ENCODE results near the gene FAM53A.

FAM53A gene

DNA sequence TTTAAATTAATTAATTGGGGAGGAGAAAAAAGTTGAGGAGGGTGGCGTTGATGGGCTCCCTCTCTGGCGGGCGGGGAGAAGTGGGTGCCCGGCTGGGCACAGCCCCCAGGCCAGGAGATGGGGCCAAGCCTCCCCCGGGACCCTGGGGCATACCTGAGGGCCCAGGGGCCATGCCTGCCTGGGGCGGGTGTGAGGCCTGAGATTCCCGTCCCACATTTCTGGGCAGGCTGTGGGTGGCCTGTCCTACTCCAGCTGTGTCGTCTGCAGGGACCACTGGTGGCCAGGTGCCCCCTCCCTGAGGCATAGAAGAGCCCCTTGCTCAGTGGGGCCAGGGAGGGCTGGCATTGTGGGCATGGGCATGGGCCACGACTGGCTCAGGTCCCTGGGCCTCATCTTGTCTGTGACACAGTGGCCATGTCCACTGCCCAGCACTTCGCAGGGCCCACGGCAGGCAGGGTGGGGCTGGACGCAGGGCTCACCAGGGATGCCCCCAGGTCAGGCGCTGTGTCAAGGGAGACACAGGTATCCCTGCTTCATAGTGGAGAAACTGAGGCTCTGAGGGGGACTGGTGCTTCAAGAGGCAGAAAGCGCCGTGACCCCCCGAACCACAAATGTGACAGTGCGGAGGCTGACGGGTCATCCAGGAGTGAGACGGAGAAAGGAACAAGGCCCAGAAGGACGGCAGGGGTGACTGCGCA is 60.1 kb downstream of the FAM53A start:
- TF ChIP-seq, protein P1, sequence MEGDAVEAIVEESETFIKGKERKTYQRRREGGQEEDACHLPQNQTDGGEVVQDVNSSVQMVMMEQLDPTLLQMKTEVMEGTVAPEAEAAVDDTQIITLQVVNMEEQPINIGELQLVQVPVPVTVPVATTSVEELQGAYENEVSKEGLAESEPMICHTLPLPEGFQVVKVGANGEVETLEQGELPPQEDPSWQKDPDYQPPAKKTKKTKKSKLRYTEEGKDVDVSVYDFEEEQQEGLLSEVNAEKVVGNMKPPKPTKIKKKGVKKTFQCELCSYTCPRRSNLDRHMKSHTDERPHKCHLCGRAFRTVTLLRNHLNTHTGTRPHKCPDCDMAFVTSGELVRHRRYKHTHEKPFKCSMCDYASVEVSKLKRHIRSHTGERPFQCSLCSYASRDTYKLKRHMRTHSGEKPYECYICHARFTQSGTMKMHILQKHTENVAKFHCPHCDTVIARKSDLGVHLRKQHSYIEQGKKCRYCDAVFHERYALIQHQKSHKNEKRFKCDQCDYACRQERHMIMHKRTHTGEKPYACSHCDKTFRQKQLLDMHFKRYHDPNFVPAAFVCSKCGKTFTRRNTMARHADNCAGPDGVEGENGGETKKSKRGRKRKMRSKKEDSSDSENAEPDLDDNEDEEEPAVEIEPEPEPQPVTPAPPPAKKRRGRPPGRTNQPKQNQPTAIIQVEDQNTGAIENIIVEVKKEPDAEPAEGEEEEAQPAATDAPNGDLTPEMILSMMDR (IDR thresholded peaks at IDR 0.05; ENCODE audit: low read depth, low read length), result no peak
- no peak for DNase-seq (ENCODE audit: extremely low read depth, low read depth)

- no peak for DNase-seq (ENCODE audit: extremely low read depth, low read depth)
- TF ChIP-seq, protein P1 (IDR thresholded peaks at IDR 0.05; ENCODE audit: low read depth, low read length), result no peak
These were observed 60.7 kb downstream of the FAM53A start for GRCh38 chr4:1623400-1623799.

DNA sequence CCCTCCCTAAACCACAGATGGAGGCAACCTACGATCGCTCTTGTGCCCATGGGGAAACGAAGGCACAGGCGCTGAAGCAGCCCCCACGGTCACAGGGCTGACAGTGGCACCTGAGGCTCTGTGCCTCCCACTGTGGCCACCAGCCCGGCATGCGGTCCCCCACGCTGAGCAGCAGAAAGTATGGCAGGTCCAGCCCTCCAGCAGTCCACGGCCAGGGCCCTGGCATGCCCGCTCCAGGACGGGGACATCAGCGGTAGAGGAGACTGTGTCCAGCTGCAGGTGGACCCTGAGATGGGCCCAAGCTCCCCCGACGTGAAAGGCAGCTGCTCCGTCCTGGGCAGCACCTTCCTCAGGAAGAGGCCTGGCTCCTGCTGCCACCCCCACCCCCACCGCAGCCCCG is 61.2 kb downstream of the FAM53A start:
- no peak for DNase-seq (ENCODE audit: extremely low read depth, low read depth)
- TF ChIP-seq, protein P1 (IDR thresholded peaks at IDR 0.05; ENCODE audit: low read depth, low read length), result no peak

DNA sequence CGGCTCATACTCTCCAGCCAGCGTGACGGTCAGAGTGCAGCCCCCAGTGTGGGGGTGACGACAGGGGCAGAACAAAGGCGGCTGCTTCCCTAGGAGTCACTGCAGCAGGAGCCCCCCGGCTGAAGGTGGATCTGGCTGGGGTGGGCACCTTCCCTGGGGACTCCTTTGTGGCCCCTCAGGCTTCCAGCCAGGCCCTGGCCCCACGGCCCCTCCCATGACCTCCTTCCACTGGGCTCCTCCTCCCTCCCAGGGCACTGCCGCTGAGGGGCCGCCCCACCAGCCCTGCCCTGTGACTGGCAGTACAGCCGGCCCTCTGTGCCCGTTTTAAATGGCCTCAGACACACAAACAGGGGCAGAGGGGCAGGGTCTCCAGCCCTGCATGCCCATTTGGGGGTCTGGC is 61.9 kb downstream of the FAM53A start:
- TF ChIP-seq, protein P1 (IDR thresholded peaks at IDR 0.05; ENCODE audit: low read depth, low read length), result no peak
- no peak for DNase-seq (ENCODE audit: extremely low read depth, low read depth)

GRCh38 chr4:1621526-1621925 is 62.6 kb downstream of the FAM53A start:
- DNase-seq (ENCODE audit: extremely low read depth, low read depth), result no peak
- TF ChIP-seq, protein P1 (IDR thresholded peaks at IDR 0.05; ENCODE audit: low read depth, low read length), result no peak

GRCh38 chr4:1619151-1619672 is 64.9 kb downstream of the FAM53A start:
- TF ChIP-seq, protein P1 (IDR thresholded peaks at IDR 0.05; ENCODE audit: low read depth, low read length), result no peak
- no peak for DNase-seq (ENCODE audit: extremely low read depth, low read depth)

DNA sequence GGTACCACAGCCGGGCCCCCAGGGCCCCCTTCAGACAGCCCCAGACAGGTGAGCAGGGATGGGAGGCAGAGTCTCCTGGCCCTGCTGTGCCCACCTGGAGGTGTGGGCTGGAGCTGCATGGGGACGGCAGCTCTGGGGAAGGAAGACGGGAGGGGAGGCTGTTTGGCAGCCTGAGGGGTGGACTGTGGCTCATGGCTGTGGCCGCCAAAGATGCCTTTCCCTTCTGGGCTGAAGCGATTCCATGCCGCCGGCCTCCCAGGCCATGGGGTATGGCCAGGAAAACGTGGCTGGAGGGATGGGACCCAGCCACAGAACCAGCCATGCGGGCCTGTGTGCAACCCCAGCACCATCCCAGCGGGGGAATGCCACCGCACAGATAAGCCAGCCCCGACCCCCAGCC is 65.7 kb downstream of the FAM53A start:
- no peak for DNase-seq (ENCODE audit: extremely low read depth, low read depth)
- TF ChIP-seq, protein P1 (IDR thresholded peaks at IDR 0.05; ENCODE audit: low read depth, low read length), result no peak
